Memory B cell (primary cell): Measurements from ENCODE around the gene MS4A10.

Source experiments
- ATAC-seq: fragments of 150-1000 bp; cut with Tn5 transposase; 2 replicates; pipeline ENCODE4 v1.10.0; 2021; ENCODE audit warnings: low read depth, mild to moderate bottlenecking, moderate library complexity
- DNase-seq, 2 donors: peaks; one replicate each; pipeline ENCODE4 v3.0.0; 2022; ENCODE audit warnings: low spot score in 2 of 2
- H3K27ac Mint-ChIP-seq: one replicate; pipeline ENCODE4 v1.8.0; 2022; ENCODE audit warnings: mild to moderate bottlenecking, moderate library complexity, mixed read lengths
- H3K27me3 Mint-ChIP-seq: one replicate; pipeline ENCODE4 v1.8.0; 2022; ENCODE audit warnings: mixed read lengths
- H3K36me3 Mint-ChIP-seq: one replicate; pipeline ENCODE4 v1.8.0; 2022; ENCODE audit warnings: mild to moderate bottlenecking, mixed read lengths
- H3K4me1 Mint-ChIP-seq: one replicate; pipeline ENCODE4 v1.8.0; 2022; ENCODE audit warnings: mixed read lengths
- H3K4me3 Mint-ChIP-seq: one replicate; pipeline ENCODE4 v1.8.0; 2022; ENCODE audit warnings: mild to moderate bottlenecking, moderate library complexity, mixed read lengths
- H3K9me3 Mint-ChIP-seq: one replicate; pipeline ENCODE4 v1.8.0; 2022; ENCODE audit warnings: mixed read lengths

The MS4A10 gene

GRCh38 chr11:60835534-60835846, 50.4 kb downstream of the MS4A10 start:
- peaks cover 1% of the 10 kb centered on the region for H3K27me3 Mint-ChIP-seq
- H3K4me3 Mint-ChIP-seq, result no peak overlapping the region
- H3K27ac Mint-ChIP-seq, result no peak overlapping the region
- ATAC-seq (no peak), DNase-seq (no peak)
- no peaks in the 10 kb centered on the region for H3K9me3 Mint-ChIP-seq
- no peaks in the 10 kb centered on the region for H3K36me3 Mint-ChIP-seq
- H3K4me1 Mint-ChIP-seq, result peaks cover 6% of the 10 kb centered on the region

GRCh38 chr11:60836866-60837515, 51.9 kb downstream of the MS4A10 start:
- Mint-ChIP-seq H3K27ac (no peak overlapping the region), H3K27me3 (peaks cover 1% of the 10 kb centered on the region), H3K9me3 (no peaks in the 10 kb centered on the region), H3K4me3 (no peak overlapping the region), H3K36me3 (no peaks in the 10 kb centered on the region), H3K4me1 (peaks cover 14% of the 10 kb centered on the region)
- DNase-seq (no peak), ATAC-seq (no peak)

- H3K4me1 Mint-ChIP-seq, result peaks cover 19% of the 10 kb centered on the region
- ATAC-seq, result no peak
- no peaks in the 10 kb centered on the region for H3K36me3 Mint-ChIP-seq
- H3K9me3 Mint-ChIP-seq, result no peaks in the 10 kb centered on the region
- no peak for DNase-seq
- no peak overlapping the region for H3K27ac Mint-ChIP-seq
- no peaks in the 10 kb centered on the region for H3K27me3 Mint-ChIP-seq
- H3K4me3 Mint-ChIP-seq, result no peak overlapping the region
Observed at GRCh38 chr11:60838132-60838531, 53.0 kb downstream of the MS4A10 start.

GRCh38 chr11:60840470-60841430, 55.6 kb downstream of the MS4A10 start:
- H3K36me3 Mint-ChIP-seq, result peaks cover 4% of the 10 kb centered on the region
- H3K27me3 Mint-ChIP-seq, result no peaks in the 10 kb centered on the region
- peak overlapping the region; percentile 93 for H3K4me3 Mint-ChIP-seq
- DNase-seq, result no peak
- peaks cover 39% of the 10 kb centered on the region for H3K4me1 Mint-ChIP-seq
- ATAC-seq, result no peak
- H3K27ac Mint-ChIP-seq, result peak overlapping the region; percentile 87
- H3K9me3 Mint-ChIP-seq, result no peaks in the 10 kb centered on the region

- H3K27me3 Mint-ChIP-seq, result no peaks in the 10 kb centered on the region
- peaks cover 7% of the 10 kb centered on the region for H3K36me3 Mint-ChIP-seq
- H3K27ac Mint-ChIP-seq, result peak within 1 kb of the TSS; percentile 87
- H3K4me3 Mint-ChIP-seq, result peak within 1 kb of the TSS; percentile 93
- ATAC-seq, result peak; percentile 97
- DNase-seq, result peak; percentile 99 to 100
- H3K9me3 Mint-ChIP-seq, result no peaks in the 10 kb centered on the region
- H3K4me1 Mint-ChIP-seq, result peaks cover 39% of the 10 kb centered on the region
Observed at GRCh38 chr11:60841797-60842667, 56.9 kb downstream of the MS4A10 start, which contains the start of gene CCDC86. Gene CCDC86, plus strand, starts transcription at chr11:60842113. Its CDS starts 12 bp downstream, at chr11:60842125.

- DNase-seq (no peak), ATAC-seq (no peak)
- H3K36me3 Mint-ChIP-seq, result peaks cover 9% of the 10 kb centered on the region
- no peaks in the 10 kb centered on the region for H3K27me3 Mint-ChIP-seq
- no peaks in the 10 kb centered on the region for H3K9me3 Mint-ChIP-seq
- peaks cover 39% of the 10 kb centered on the region for H3K4me1 Mint-ChIP-seq
- peak overlapping the region; percentile 87 for H3K27ac Mint-ChIP-seq
- peak overlapping the region; percentile 93 for H3K4me3 Mint-ChIP-seq
Observed at GRCh38 chr11:60842668-60843600, 57.8 kb downstream of the MS4A10 start.

GRCh38 chr11:60844045-60844869, 59.1 kb downstream of the MS4A10 start:
- H3K27me3 Mint-ChIP-seq, result no peaks in the 10 kb centered on the region
- DNase-seq (no peak), ATAC-seq (no peak)
- no peaks in the 10 kb centered on the region for H3K9me3 Mint-ChIP-seq
- H3K4me3 Mint-ChIP-seq, result peak overlapping the region; percentile 93
- peaks cover 16% of the 10 kb centered on the region for H3K36me3 Mint-ChIP-seq
- H3K27ac Mint-ChIP-seq, result peak overlapping the region; percentile 87
- H3K4me1 Mint-ChIP-seq, result peaks cover 42% of the 10 kb centered on the region

GRCh38 chr11:60844870-60845221, 59.7 kb downstream of the MS4A10 start:
- no peak for ATAC-seq
- no peak overlapping the region for H3K4me3 Mint-ChIP-seq
- peaks cover 42% of the 10 kb centered on the region for H3K4me1 Mint-ChIP-seq

GRCh38 chr11:60845338-60845737, 60.2 kb downstream of the MS4A10 start:
- Mint-ChIP-seq H3K4me1 (peaks cover 41% of the 10 kb centered on the region), H3K4me3 (no peak overlapping the region), H3K27ac (peak overlapping the region; percentile 13), H3K36me3 (peaks cover 20% of the 10 kb centered on the region), H3K9me3 (no peaks in the 10 kb centered on the region), H3K27me3 (no peaks in the 10 kb centered on the region)
- ATAC-seq (no peak), DNase-seq (no peak)

More at GRCh38 chr11:60844870-60845221, 59.7 kb downstream of the MS4A10 start:
- Mint-ChIP-seq H3K27me3 (no peaks in the 10 kb centered on the region), H3K9me3 (no peaks in the 10 kb centered on the region), H3K36me3 (peaks cover 20% of the 10 kb centered on the region), H3K27ac (peak overlapping the region; percentile 13)
- no peak for DNase-seq

- no peaks in the 10 kb centered on the region for H3K27me3 Mint-ChIP-seq
- no peak overlapping the region for H3K27ac Mint-ChIP-seq
- peaks cover 35% of the 10 kb centered on the region for H3K36me3 Mint-ChIP-seq
- peaks cover 31% of the 10 kb centered on the region for H3K4me1 Mint-ChIP-seq
- no peak overlapping the region for H3K4me3 Mint-ChIP-seq
- DNase-seq (no peak), ATAC-seq (no peak)
- H3K9me3 Mint-ChIP-seq, result no peaks in the 10 kb centered on the region
Observed at GRCh38 chr11:60847281-60847680, 62.1 kb downstream of the MS4A10 start.

GRCh38 chr11:60847896-60848295, 62.8 kb downstream of the MS4A10 start:
- Mint-ChIP-seq H3K27ac (no peak overlapping the region), H3K27me3 (no peaks in the 10 kb centered on the region), H3K4me3 (no peak overlapping the region), H3K36me3 (peaks cover 35% of the 10 kb centered on the region), H3K9me3 (no peaks in the 10 kb centered on the region), H3K4me1 (peaks cover 27% of the 10 kb centered on the region)
- ATAC-seq (no peak), DNase-seq (no peak)

GRCh38 chr11:60848714-60849151, 63.6 kb downstream of the MS4A10 start:
- Mint-ChIP-seq H3K4me3 (no peak overlapping the region), H3K27ac (no peak overlapping the region), H3K27me3 (no peaks in the 10 kb centered on the region), H3K4me1 (peaks cover 20% of the 10 kb centered on the region), H3K9me3 (no peaks in the 10 kb centered on the region), H3K36me3 (peaks cover 38% of the 10 kb centered on the region)
- ATAC-seq, result no peak
- no peak for DNase-seq
